ENCODE data around the gene FTO. TPM values are rescaled to one million over a fixed set of nuclear protein-coding genes. Genes with fewer than 3 reads are reported as not detected.

FTO gene
- total RNA-seq, 4 donors from 2014 or later = 21.3 to 50.5 (median 40.8) TPM

DNA sequence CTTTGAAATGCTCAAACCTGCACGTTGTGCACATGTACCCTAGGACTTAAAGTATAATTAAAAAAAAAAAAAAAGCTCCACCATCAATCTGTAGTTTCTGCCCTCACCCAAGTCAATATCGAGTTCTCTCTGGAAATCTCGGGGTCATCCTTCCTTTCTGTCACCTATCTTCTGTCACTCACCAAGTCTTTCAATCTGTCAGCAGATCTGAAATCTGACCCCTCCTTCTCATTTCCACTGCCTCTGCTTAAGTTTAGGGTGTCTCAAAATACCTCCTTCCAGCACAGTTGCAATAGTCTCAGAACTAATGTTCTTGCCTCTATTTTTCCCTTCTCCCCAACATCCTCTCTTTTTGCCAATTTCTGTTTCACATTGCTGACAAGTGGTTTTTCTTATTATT, 32.3 kb downstream of the FTO start:
- DNase-seq = no peak
- H3K4me1 ChIP-seq = peaks cover 0 to 26% (median 13%) of the 10 kb centered on the region in 4 donors
- H3K27me3 ChIP-seq = no peaks in the 10 kb centered on the region
- TF ChIP-seq POLR2A (IDR thresholded peaks at IDR 0.05) = no peak
- no peak for TF ChIP-seq POLR2AphosphoS5 (IDR thresholded peaks at IDR 0.05)
- TF ChIP-seq, protein P1, sequence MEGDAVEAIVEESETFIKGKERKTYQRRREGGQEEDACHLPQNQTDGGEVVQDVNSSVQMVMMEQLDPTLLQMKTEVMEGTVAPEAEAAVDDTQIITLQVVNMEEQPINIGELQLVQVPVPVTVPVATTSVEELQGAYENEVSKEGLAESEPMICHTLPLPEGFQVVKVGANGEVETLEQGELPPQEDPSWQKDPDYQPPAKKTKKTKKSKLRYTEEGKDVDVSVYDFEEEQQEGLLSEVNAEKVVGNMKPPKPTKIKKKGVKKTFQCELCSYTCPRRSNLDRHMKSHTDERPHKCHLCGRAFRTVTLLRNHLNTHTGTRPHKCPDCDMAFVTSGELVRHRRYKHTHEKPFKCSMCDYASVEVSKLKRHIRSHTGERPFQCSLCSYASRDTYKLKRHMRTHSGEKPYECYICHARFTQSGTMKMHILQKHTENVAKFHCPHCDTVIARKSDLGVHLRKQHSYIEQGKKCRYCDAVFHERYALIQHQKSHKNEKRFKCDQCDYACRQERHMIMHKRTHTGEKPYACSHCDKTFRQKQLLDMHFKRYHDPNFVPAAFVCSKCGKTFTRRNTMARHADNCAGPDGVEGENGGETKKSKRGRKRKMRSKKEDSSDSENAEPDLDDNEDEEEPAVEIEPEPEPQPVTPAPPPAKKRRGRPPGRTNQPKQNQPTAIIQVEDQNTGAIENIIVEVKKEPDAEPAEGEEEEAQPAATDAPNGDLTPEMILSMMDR (IDR thresholded peaks at IDR 0.05) = no peak
- no peak for TF ChIP-seq EP300 (IDR thresholded peaks at IDR 0.05; ENCODE audit: low read depth)
- no peak overlapping the region for H3K27ac ChIP-seq
- 78 to 100% methylated on average over 2 to 3 of the region's 3 CpGs for WGBS, 2 donors (ENCODE audit: low coverage in 1 of 2)
- H3K9me3 ChIP-seq = no peaks in the 10 kb centered on the region
- intact Hi-C loops (cut with DNase I; ENCODE audit: low total_unique reads) = no loop called here
- no peaks in the 10 kb centered on the region for H3K36me3 ChIP-seq
- in situ Hi-C loops (cut with MboI; ENCODE audit: low pct_ligation_motif_present in 1 of 4, low pct_unique_long_range_greater_than_20kb in 1 of 4, low sequenced_read_pairs in 3 of 4) = no loop called here
- H3K4me3 ChIP-seq = no peak overlapping the region

GRCh38 chr16:53737552-53737951, 33.6 kb downstream of the FTO start:
- intact Hi-C loops (cut with DNase I; ENCODE audit: low total_unique reads) (no loop called here), in situ Hi-C loops (cut with MboI; ENCODE audit: low pct_ligation_motif_present in 1 of 4, low pct_unique_long_range_greater_than_20kb in 1 of 4, low sequenced_read_pairs in 3 of 4) (no loop called here)
- Histone ChIP-seq H3K27me3 (no peaks in the 10 kb centered on the region), H3K4me1 (peaks cover 0 to 20% (median 5%) of the 10 kb centered on the region in 4 donors), H3K4me3 (no peak overlapping the region), H3K27ac (no peak overlapping the region), H3K36me3 (no peaks in the 10 kb centered on the region), H3K9me3 (no peaks in the 10 kb centered on the region)
- 84 to 88% methylated on average over 5 of the region's 5 CpGs for WGBS, 2 donors (ENCODE audit: low coverage in 1 of 2)
- TF ChIP-seq EP300 (IDR thresholded peaks at IDR 0.05; ENCODE audit: low read depth) = no peak
- TF ChIP-seq POLR2A (IDR thresholded peaks at IDR 0.05) = no peak
- TF ChIP-seq, protein P1 (IDR thresholded peaks at IDR 0.05) = no peak
- TF ChIP-seq POLR2AphosphoS5 (IDR thresholded peaks at IDR 0.05) = no peak
- DNase-seq = no peak

DNA sequence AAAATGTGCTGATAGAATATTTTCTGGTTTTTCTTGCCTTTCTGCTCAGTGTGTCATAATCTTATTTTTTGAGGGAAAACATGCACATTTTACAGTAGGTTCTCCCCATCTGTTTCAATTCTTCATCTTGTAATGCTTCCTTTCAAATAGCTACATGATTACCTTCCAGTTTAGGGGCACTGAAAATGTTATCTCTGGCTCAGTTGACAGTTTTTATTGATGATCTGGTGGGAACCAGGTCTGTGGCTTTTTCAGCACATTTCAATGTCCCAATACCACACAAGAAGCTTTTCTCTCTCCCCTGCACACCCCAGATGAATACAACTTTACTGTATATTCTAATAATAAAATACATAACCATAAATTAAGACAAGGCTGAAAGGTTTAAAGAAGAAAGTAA, 36.5 kb downstream of the FTO start:
- DNase-seq = no peak

GRCh38 chr16:53740933-53741531, 37.1 kb downstream of the FTO start:
- Histone ChIP-seq H3K36me3 (no peaks in the 10 kb centered on the region), H3K27ac (no peak overlapping the region), H3K9me3 (no peaks in the 10 kb centered on the region), H3K4me1 (peaks cover 6 to 40% (median 14%) of the 10 kb centered on the region in 4 donors), H3K4me3 (no peak overlapping the region), H3K27me3 (no peaks in the 10 kb centered on the region)
- TF ChIP-seq, protein P1 (IDR thresholded peaks at IDR 0.05) = no peak
- no peak for TF ChIP-seq POLR2A (IDR thresholded peaks at IDR 0.05)
- TF ChIP-seq EP300 (IDR thresholded peaks at IDR 0.05; ENCODE audit: low read depth) = no peak
- no peak for TF ChIP-seq POLR2AphosphoS5 (IDR thresholded peaks at IDR 0.05)
- no peak for DNase-seq
- in situ Hi-C loops (cut with MboI; ENCODE audit: low pct_ligation_motif_present in 1 of 4, low pct_unique_long_range_greater_than_20kb in 1 of 4, low sequenced_read_pairs in 3 of 4) (no loop called here), intact Hi-C loops (cut with DNase I; ENCODE audit: low total_unique reads) (no loop called here)
- 63 to 71% methylated on average over 3 of the region's 3 CpGs for WGBS, 2 donors (ENCODE audit: low coverage in 1 of 2)

More for the DNA sequence above, 36.5 kb downstream of the FTO start:
- Histone ChIP-seq H3K27me3 (no peaks in the 10 kb centered on the region), H3K36me3 (no peaks in the 10 kb centered on the region), H3K9me3 (no peaks in the 10 kb centered on the region), H3K4me1 (peaks cover 6 to 34% (median 10%) of the 10 kb centered on the region in 4 donors), H3K4me3 (no peak overlapping the region), H3K27ac (no peak overlapping the region)
- in situ Hi-C loops (cut with MboI; ENCODE audit: low pct_ligation_motif_present in 1 of 4, low pct_unique_long_range_greater_than_20kb in 1 of 4, low sequenced_read_pairs in 3 of 4) = no loop called here
- TF ChIP-seq EP300 (IDR thresholded peaks at IDR 0.05; ENCODE audit: low read depth) = no peak
- TF ChIP-seq POLR2A (IDR thresholded peaks at IDR 0.05) = no peak
- TF ChIP-seq POLR2AphosphoS5 (IDR thresholded peaks at IDR 0.05) = no peak
- TF ChIP-seq, protein P1 (IDR thresholded peaks at IDR 0.05) = no peak
- intact Hi-C loops (cut with DNase I; ENCODE audit: low total_unique reads) = no loop called here
